Osteocyte (in vitro differentiated cells): ENCODE data around the gene MS4A15. TPM values are rescaled to one million over a fixed set of nuclear protein-coding genes. Genes with fewer than 3 reads are reported as not detected.
"Not testable (repeated sequence)": the region's sequence is repeated elsewhere in the genome, so short reads cannot be mapped to it uniquely, and the experiment has no call there.

Experiments used
- DNase-seq: peaks from one replicate; pipeline ENCODE4 v3.0.0; 2021; ENCODE audit warnings: mixed read lengths; ENCODE audit not compliant: unreplicated experiment; ENCODE audit errors: extremely low spot score
- H3K27ac Mint-ChIP-seq: one replicate; pipeline ENCODE4 v1.8.0; 2021; ENCODE audit warnings: mild to moderate bottlenecking, mixed read lengths; ENCODE audit not compliant: unreplicated experiment
- H3K27me3 Mint-ChIP-seq: one replicate; pipeline ENCODE4 v1.8.0; 2021; ENCODE audit warnings: mixed read lengths; ENCODE audit not compliant: unreplicated experiment
- H3K36me3 Mint-ChIP-seq: one replicate; pipeline ENCODE4 v1.8.0; 2021; ENCODE audit warnings: mixed read lengths; ENCODE audit not compliant: unreplicated experiment
- H3K4me1 Mint-ChIP-seq: one replicate; pipeline ENCODE4 v1.8.0; 2021; ENCODE audit warnings: mixed read lengths; ENCODE audit not compliant: unreplicated experiment
- H3K4me3 Mint-ChIP-seq: one replicate; pipeline ENCODE4 v1.8.0; 2021; ENCODE audit warnings: mild to moderate bottlenecking, moderate library complexity, mixed read lengths; ENCODE audit not compliant: unreplicated experiment
- H3K9me3 Mint-ChIP-seq: one replicate; pipeline ENCODE4 v1.8.0; 2021; ENCODE audit warnings: mixed read lengths; ENCODE audit not compliant: unreplicated experiment
- CTCF ChIP-seq: fragments of 200-600 bp; sonication (generic); IDR thresholded peaks from 2 replicates; pipeline ENCODE4 v1.5.0; 2021; ENCODE audit warnings: antibody characterized with exemption, mild to moderate bottlenecking, moderate library complexity
- long read RNA-seq: library from polyadenylated mRNA; unstranded; transcript quantifications from one replicate; pipeline ENCODE4 v2.0.0, GENCODE V29; 2021
- total RNA-seq: library from RNA; stranded (reverse); gene quantifications from 2 replicates; pipeline ENCODE4 v1.2.1, GENCODE V29; 2021

The MS4A15 gene, protein sequence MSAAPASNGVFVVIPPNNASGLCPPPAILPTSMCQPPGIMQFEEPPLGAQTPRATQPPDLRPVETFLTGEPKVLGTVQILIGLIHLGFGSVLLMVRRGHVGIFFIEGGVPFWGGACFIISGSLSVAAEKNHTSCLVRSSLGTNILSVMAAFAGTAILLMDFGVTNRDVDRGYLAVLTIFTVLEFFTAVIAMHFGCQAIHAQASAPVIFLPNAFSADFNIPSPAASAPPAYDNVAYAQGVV
- total RNA-seq: not detected in 2 replicates
- long read RNA-seq: 0 reads

GRCh38 chr11:60756307-60757032, at the start of gene MS4A15:
TSS of gene MS4A15 (plus strand) at chr11:60756867. CDS start at chr11:60763734, 6,867 bp downstream.
- no peak within 1 kb of the TSS for H3K27ac Mint-ChIP-seq
- peak; percentile 37 for TF ChIP-seq CTCF
- H3K36me3 Mint-ChIP-seq: no peaks in the 10 kb centered on the region
- DNase-seq: no peak
- peaks cover 28% of the 10 kb centered on the region for H3K27me3 Mint-ChIP-seq
- no peak within 1 kb of the TSS for H3K4me3 Mint-ChIP-seq
- no peaks in the 10 kb centered on the region for H3K4me1 Mint-ChIP-seq
- H3K9me3 Mint-ChIP-seq: no peaks in the 10 kb centered on the region

GRCh38 chr11:60706931-60707330, 49.7 kb upstream of the MS4A15 start:
- no peaks in the 10 kb centered on the region for H3K9me3 Mint-ChIP-seq
- no peak for TF ChIP-seq CTCF

GRCh38 chr11:60710482-60710881, 46.2 kb upstream of the MS4A15 start:
- H3K4me1 Mint-ChIP-seq: no peaks in the 10 kb centered on the region
- H3K36me3 Mint-ChIP-seq: no peaks in the 10 kb centered on the region
- no peak for DNase-seq
- H3K9me3 Mint-ChIP-seq: no peaks in the 10 kb centered on the region
- no peak for TF ChIP-seq CTCF
- H3K4me3 Mint-ChIP-seq: no peak overlapping the region
- no peak overlapping the region for H3K27ac Mint-ChIP-seq
- peaks cover 4% of the 10 kb centered on the region for H3K27me3 Mint-ChIP-seq

More at GRCh38 chr11:60706931-60707330, 49.7 kb upstream of the MS4A15 start:
- DNase-seq: no peak
- no peak overlapping the region for H3K27ac Mint-ChIP-seq
- H3K4me3 Mint-ChIP-seq: no peak overlapping the region
- no peaks in the 10 kb centered on the region for H3K36me3 Mint-ChIP-seq
- peaks cover 4% of the 10 kb centered on the region for H3K27me3 Mint-ChIP-seq
- no peaks in the 10 kb centered on the region for H3K4me1 Mint-ChIP-seq

GRCh38 chr11:60711276-60711675, 45.4 kb upstream of the MS4A15 start:
- Mint-ChIP-seq H3K27ac (no peak overlapping the region), H3K9me3 (no peaks in the 10 kb centered on the region), H3K4me1 (no peaks in the 10 kb centered on the region), H3K27me3 (peaks cover 4% of the 10 kb centered on the region), H3K4me3 (no peak overlapping the region), H3K36me3 (no peaks in the 10 kb centered on the region)
- no peak for DNase-seq
- TF ChIP-seq CTCF: no peak

GRCh38 chr11:60713423-60713822, 43.2 kb upstream of the MS4A15 start:
- not testable (repeated sequence) for H3K4me3 Mint-ChIP-seq, H3K27ac Mint-ChIP-seq, H3K9me3 Mint-ChIP-seq, H3K36me3 Mint-ChIP-seq, H3K27me3 Mint-ChIP-seq, H3K4me1 Mint-ChIP-seq, DNase-seq
